Vagina (tissue), 2 donors: ENCODE results near the gene EIF1. TPM values are rescaled to one million over a fixed set of nuclear protein-coding genes. Genes with fewer than 3 reads are reported as not detected.

ENCODE experiments used
- DNase-seq, 2 donors: peaks; one replicate each; pipeline ENCODE4 v3.0.0-alpha.2; 2017; ENCODE audit errors: extremely low spot score in 2 of 2
- H3K27ac ChIP-seq: fragments of 200-600 bp; sonication (generic); one replicate; pipeline ENCODE4 v1.5.1; 2019
- H3K27me3 ChIP-seq: fragments of 200-600 bp; sonication (generic); one replicate; pipeline ENCODE4 v1.5.1; 2019
- H3K36me3 ChIP-seq, 2 donors: fragments of 200-600 bp; sonication (generic); one replicate each; pipeline ENCODE4 v1.5.1; 2017 to 2019
- H3K4me1 ChIP-seq: fragments of 200-600 bp; sonication (generic); one replicate; pipeline ENCODE4 v1.5.1; 2019
- H3K4me3 ChIP-seq, 2 donors: fragments of 200-600 bp; sonication (generic); 1 replicate in 1 of 2; 2 replicates in 1 of 2; pipeline ENCODE4 v1.5.1; 2016 to 2019
- H3K9me3 ChIP-seq: fragments of 200-600 bp; sonication (generic); one replicate; pipeline ENCODE4 v1.5.1; 2019
- POLR2A ChIP-seq, 2 donors: fragments of 450-650 bp; IDR thresholded peaks; one replicate each; pipeline ENCODE4 v1.6.1; 2017; ENCODE audit warnings: antibody characterized with exemption in 2 of 2, mild to moderate bottlenecking in 2 of 2, moderate library complexity in 2 of 2
- POLR2AphosphoS5 ChIP-seq, 2 donors: sonication (generic); formaldehyde crosslinking; IDR thresholded peaks; one replicate each; pipeline ENCODE4 v1.9.0; 2017; ENCODE audit warnings: antibody characterized with exemption in 2 of 2, mild to moderate bottlenecking in 2 of 2, low read depth in 1 of 2; ENCODE audit not compliant: insufficient read depth in 1 of 2
- intact Hi-C: fragments of 100-400 bp; cut with DNase I; formaldehyde crosslinking; loops from one replicate; pipeline ENCODE4 v1.15.1; 2023
- small RNA-seq: library from RNA; depleted of rRNA; stranded (forward); fragments of <200 nt; gene quantifications from one replicate; pipeline ENCODE3, GENCODE V24; 2016
- total RNA-seq: library from RNA; depleted of rRNA; stranded (reverse); fragments of >200 nt; gene quantifications from one replicate; pipeline ENCODE4 v1.2.3, GENCODE V29; 2016
- TF ChIP-seq, protein P1 (sequence below), 3 experiments: fragments of 450-650 bp in 2 of 3; fragments of 200-600 bp in 1 of 3; sonication (generic) in 1 of 3; IDR thresholded peaks; one replicate each; pipeline ENCODE4 v1.5.1; 2017 to 2019; ENCODE audit warnings: antibody characterized with exemption in 3 of 3, mild to moderate bottlenecking in 2 of 3, moderate library complexity in 2 of 3

Gene EIF1
- total RNA-seq, 1 donor from 2014 or later: 204 TPM

DNA sequence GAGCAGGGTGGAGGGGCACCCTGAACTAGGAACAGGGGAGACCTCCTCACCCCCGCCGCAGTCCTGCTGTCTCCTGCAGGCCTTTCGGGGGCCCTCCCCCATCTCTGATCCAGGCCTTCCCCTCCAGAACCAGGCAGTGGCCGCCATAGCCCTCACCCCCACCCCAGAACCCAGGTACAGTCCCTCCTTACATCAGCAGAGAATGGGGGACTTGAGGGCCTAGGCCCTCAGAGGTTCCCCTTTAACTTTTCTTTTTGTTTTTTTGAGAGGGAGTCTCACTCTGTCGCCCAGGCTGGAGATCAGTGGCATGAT lies 50.1 kb downstream of the EIF1 start:
- DNase-seq: no peak
- Histone ChIP-seq H3K4me1 (peaks cover 23% of the 10 kb centered on the region), H3K9me3 (no peaks in the 10 kb centered on the region), H3K36me3 (no peaks in the 10 kb centered on the region), H3K27me3 (no peaks in the 10 kb centered on the region), H3K4me3 (no peak overlapping the region), H3K27ac (no peak overlapping the region)
- intact Hi-C loops: loop anchor here (5.0 kb wide), 1 partner anchor 64 kb away; no protein-coding TSS in a partner anchor
- TF ChIP-seq, protein P1, sequence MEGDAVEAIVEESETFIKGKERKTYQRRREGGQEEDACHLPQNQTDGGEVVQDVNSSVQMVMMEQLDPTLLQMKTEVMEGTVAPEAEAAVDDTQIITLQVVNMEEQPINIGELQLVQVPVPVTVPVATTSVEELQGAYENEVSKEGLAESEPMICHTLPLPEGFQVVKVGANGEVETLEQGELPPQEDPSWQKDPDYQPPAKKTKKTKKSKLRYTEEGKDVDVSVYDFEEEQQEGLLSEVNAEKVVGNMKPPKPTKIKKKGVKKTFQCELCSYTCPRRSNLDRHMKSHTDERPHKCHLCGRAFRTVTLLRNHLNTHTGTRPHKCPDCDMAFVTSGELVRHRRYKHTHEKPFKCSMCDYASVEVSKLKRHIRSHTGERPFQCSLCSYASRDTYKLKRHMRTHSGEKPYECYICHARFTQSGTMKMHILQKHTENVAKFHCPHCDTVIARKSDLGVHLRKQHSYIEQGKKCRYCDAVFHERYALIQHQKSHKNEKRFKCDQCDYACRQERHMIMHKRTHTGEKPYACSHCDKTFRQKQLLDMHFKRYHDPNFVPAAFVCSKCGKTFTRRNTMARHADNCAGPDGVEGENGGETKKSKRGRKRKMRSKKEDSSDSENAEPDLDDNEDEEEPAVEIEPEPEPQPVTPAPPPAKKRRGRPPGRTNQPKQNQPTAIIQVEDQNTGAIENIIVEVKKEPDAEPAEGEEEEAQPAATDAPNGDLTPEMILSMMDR (IDR thresholded peaks at IDR 0.05): no peak
- TF ChIP-seq POLR2A (IDR thresholded peaks at IDR 0.05) (no peak), POLR2AphosphoS5 (IDR thresholded peaks at IDR 0.05; ENCODE audit: insufficient read depth in 1 of 2, low read depth in 1 of 2) (no peak)

DNA sequence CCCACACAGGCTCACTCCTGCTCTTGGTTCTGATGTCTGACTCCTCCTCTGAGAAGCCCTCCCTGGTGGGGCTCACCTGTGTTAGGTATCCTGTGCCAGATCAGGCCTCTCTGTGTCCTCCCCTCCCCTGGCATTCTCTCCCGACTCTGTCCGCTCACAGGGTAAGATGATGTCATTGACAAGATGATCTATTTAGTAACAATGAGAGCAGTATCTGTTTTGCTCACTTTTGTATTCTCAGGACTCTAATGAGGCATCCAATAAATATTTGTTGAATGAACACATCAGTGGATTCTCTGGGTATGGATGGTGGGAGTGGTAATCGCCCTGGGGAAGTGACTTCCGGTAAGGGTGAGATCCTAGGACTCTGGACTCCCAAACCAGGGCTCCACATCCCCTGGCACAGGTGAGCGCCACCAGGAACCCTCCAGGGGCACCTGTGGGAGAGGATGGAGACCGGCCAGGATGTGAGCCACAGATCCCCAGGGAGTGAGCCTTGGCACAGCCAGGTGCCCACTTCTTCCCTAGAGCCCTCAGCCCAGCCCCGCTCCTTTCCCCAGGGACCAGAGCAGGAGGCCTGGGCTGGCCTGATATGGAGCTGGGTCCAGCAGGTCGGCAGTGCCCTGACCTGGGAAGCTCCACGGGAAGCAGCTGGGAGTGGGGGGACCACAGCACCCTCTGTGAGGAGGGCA lies 51.1 kb downstream of the EIF1 start:
- Histone ChIP-seq H3K27ac (no peak overlapping the region), H3K4me3 (no peak overlapping the region), H3K27me3 (no peaks in the 10 kb centered on the region), H3K36me3 (no peaks in the 10 kb centered on the region), H3K9me3 (no peaks in the 10 kb centered on the region), H3K4me1 (peaks cover 13% of the 10 kb centered on the region)
- DNase-seq: no peak
- intact Hi-C loops: loop anchor here (5.0 kb wide), 1 partner anchor 62 kb away; no protein-coding TSS in a partner anchor
- TF ChIP-seq POLR2AphosphoS5 (IDR thresholded peaks at IDR 0.05; ENCODE audit: insufficient read depth in 1 of 2, low read depth in 1 of 2) (no peak), POLR2A (IDR thresholded peaks at IDR 0.05) (no peak)
- TF ChIP-seq, protein P1 (IDR thresholded peaks at IDR 0.05): no peak

DNA sequence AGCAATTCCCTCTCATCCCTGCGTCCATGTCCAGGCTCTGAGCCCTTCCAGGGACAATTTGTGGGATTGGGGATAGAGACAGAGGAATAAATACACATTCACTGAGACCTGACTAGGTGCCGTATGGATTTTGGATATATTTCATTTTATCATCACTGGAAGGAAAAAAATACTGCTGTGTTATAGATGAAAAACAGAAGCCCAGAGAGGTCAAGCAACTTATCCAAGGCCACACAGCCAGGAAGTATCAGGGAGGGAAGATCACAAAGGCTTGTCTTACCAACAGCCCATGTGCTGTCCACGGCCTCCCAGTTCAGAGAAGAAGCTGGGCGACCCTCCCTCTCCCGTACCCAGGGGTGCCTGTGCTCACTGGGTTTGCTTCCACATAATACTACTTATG lies 51.8 kb downstream of the EIF1 start:
- no peak overlapping the region for H3K27ac ChIP-seq
- intact Hi-C loops: no loop called here
- H3K9me3 ChIP-seq: no peaks in the 10 kb centered on the region
- no peaks in the 10 kb centered on the region for H3K36me3 ChIP-seq
- H3K27me3 ChIP-seq: no peaks in the 10 kb centered on the region
- TF ChIP-seq POLR2AphosphoS5 (IDR thresholded peaks at IDR 0.05; ENCODE audit: insufficient read depth in 1 of 2, low read depth in 1 of 2): no peak
- no peak for TF ChIP-seq POLR2A (IDR thresholded peaks at IDR 0.05)
- TF ChIP-seq, protein P1 (IDR thresholded peaks at IDR 0.05): no peak
- DNase-seq: no peak
- H3K4me3 ChIP-seq: no peak overlapping the region
- peaks cover 6% of the 10 kb centered on the region for H3K4me1 ChIP-seq

DNA sequence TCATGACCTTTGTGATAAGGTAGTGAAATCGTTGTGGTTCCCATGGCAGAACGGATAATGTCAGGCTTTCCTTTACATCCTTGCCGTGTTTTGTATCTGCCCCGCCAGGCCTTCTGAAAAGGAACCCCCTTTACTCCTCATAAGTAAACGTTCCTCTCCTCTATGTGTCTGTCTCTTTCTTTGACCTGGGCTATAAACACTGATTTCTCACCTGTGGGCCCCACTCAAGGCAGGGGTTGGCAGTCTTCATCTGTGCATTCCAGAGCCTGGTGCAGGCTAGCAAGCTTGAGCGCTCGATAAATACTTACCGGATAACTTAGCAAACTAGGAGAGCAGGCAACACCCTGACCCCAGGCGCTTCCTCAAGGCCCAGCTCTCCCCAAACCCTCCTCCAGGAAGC lies 53.0 kb downstream of the EIF1 start:
- Histone ChIP-seq H3K36me3 (no peaks in the 10 kb centered on the region), H3K27ac (no peak overlapping the region), H3K4me3 (no peak overlapping the region), H3K4me1 (peaks cover 6% of the 10 kb centered on the region), H3K27me3 (no peaks in the 10 kb centered on the region), H3K9me3 (no peaks in the 10 kb centered on the region)
- intact Hi-C loops: no loop called here
- no peak for DNase-seq
- no peak for TF ChIP-seq POLR2AphosphoS5 (IDR thresholded peaks at IDR 0.05; ENCODE audit: insufficient read depth in 1 of 2, low read depth in 1 of 2)
- TF ChIP-seq, protein P1 (IDR thresholded peaks at IDR 0.05): no peak
- no peak for TF ChIP-seq POLR2A (IDR thresholded peaks at IDR 0.05)

Small RNAs within 50 kb of the gene (small RNA-seq; reads per million reads assigned to genes)
- gene RN7SL399P: not detected
- gene RNA5SP442: not detected

Other genes with a start within 250 kb of the EIF1 start
- not detected for gene KRT38, start 247.9 kb upstream of the EIF1 start, total RNA-seq
- gene KRT32, start 221.5 kb upstream of the EIF1 start, total RNA-seq: not detected
- gene KRT35, start 207.7 kb upstream of the EIF1 start, total RNA-seq: not detected
- gene KRT36, start 199.0 kb upstream of the EIF1 start, total RNA-seq: not detected
- gene KRT13, start 183.3 kb upstream of the EIF1 start, total RNA-seq: 10,968 TPM
- 931 TPM for gene KRT15, start 170.0 kb upstream of the EIF1 start, total RNA-seq
- gene KRT19, start 160.6 kb upstream of the EIF1 start, total RNA-seq: 198 TPM
- gene KRT9, start 116.8 kb upstream of the EIF1 start, total RNA-seq: not detected
- gene KRT14, start 102.0 kb upstream of the EIF1 start, total RNA-seq: 1,546 TPM
- gene KRT16, start 76.1 kb upstream of the EIF1 start, total RNA-seq: 872 TPM
- 165 TPM for gene KRT17, start 64.3 kb upstream of the EIF1 start, total RNA-seq
- gene GAST, start 23.4 kb downstream of the EIF1 start, total RNA-seq: not detected
- 1.2 TPM for gene HAP1, start 45.8 kb downstream of the EIF1 start, total RNA-seq
- gene JUP, start 97.8 kb downstream of the EIF1 start, total RNA-seq: 589 TPM
- 11.5 TPM for gene P3H4, start 123.1 kb downstream of the EIF1 start, total RNA-seq
- 53.5 TPM for gene FKBP10, start 124.1 kb downstream of the EIF1 start, total RNA-seq
- 71.5 TPM for gene NT5C3B, start 147.3 kb downstream of the EIF1 start, total RNA-seq
- not detected for gene KLHL10, start 148.9 kb downstream of the EIF1 start, total RNA-seq
- gene KLHL11, start 176.5 kb downstream of the EIF1 start, total RNA-seq: 15.2 TPM
- 74.9 TPM for gene ACLY, start 230.1 kb downstream of the EIF1 start, total RNA-seq
- 1.7 TPM for gene ODAD4, start 241.7 kb downstream of the EIF1 start, total RNA-seq